SK-N-SH (cell line): ENCODE data around the gene TRIM9. TPM values are rescaled to one million over a fixed set of nuclear protein-coding genes. Genes with fewer than 3 reads are reported as not detected.

Source experiments
- CTCF ChIA-PET: fragments of 300-600, 350-600 bp; formaldehyde crosslinking; extraction: SDS; loops from one replicate; lab custom pipeline; 2021; lab: Yijun Ruan, JAX
- POLR2A ChIA-PET: fragments of 350-600 bp; sonication (Branson Sonifier 250); formaldehyde crosslinking; extraction: SDS; loops from one replicate; lab custom pipeline; 2020; ENCODE audit warnings: antibody characterized with exemption, inconsistent platforms; lab: Yijun Ruan, JAX
- DNase-seq: peaks from one replicate; pipeline ENCODE4 v3.0.0; 2012
- H2AFZ ChIP-seq: fragments of 200-600 bp; sonication (generic); 2 replicates; pipeline ENCODE4 v1.8.1; 2016; ENCODE audit warnings: antibody characterized with exemption, mild to moderate bottlenecking, low read depth
- H3F3A ChIP-seq: fragments of 200-600 bp; sonication (generic); replicated peaks from 2 replicates; pipeline ENCODE3; 2016; ENCODE audit warnings: antibody characterized with exemption, mild to moderate bottlenecking; ENCODE audit not compliant: insufficient read depth
- H3K27ac ChIP-seq, 2 experiments: fragments of 200-500 bp in 1 of 2; fragments of 200-600 bp in 1 of 2; sonication (Bioruptor generic) in 1 of 2; sonication (generic), shearing (Covaris generic) in 1 of 2; 2 replicates each; pipeline versions ENCODE4 v1.5.1 to v1.6.1; 2014 to 2016; ENCODE audit warnings: low read depth in 2 of 2, inconsistent platforms in 1 of 2, low read length in 1 of 2, mild to moderate bottlenecking in 1 of 2, mixed read lengths in 1 of 2
- H3K27me3 ChIP-seq: fragments of 200-600 bp; sonication (generic), shearing (Covaris generic); 2 replicates; pipeline ENCODE4 v1.6.1; 2016; ENCODE audit warnings: mixed run types; ENCODE audit not compliant: insufficient read depth
- H3K36me3 ChIP-seq, 2 experiments: fragments of 200-500 bp in 1 of 2; fragments of 200-600 bp in 1 of 2; sonication (Bioruptor generic) in 1 of 2; sonication (generic) in 1 of 2; replicated peaks in 1 of 2; 2 replicates each; pipeline versions ENCODE3 to v1.5.1; 2014 to 2016; ENCODE audit warnings: low read length in 1 of 2, mild to moderate bottlenecking in 1 of 2; ENCODE audit not compliant: insufficient read depth in 2 of 2, control insufficient read depth in 1 of 2
- H3K4me1 ChIP-seq, 2 experiments: fragments of 200-500 bp in 1 of 2; fragments of 200-600 bp in 1 of 2; sonication (Bioruptor generic) in 1 of 2; sonication (generic), shearing (Covaris generic) in 1 of 2; 2 replicates each; pipeline versions ENCODE4 v1.5.1 to v1.6.1; 2014 to 2016; ENCODE audit warnings: low read depth in 1 of 2, low read length in 1 of 2, mixed run types in 1 of 2; ENCODE audit not compliant: insufficient read depth in 2 of 2, control insufficient read depth in 1 of 2
- H3K4me2 ChIP-seq: fragments of 200-600 bp; sonication (generic), shearing (Covaris generic); 2 replicates; pipeline ENCODE4 v1.6.1; 2017; ENCODE audit warnings: mixed run types
- H3K4me3 ChIP-seq, 2 experiments: fragments of 200-500 bp in 1 of 2; fragments of 200-600 bp in 1 of 2; sonication (Bioruptor generic) in 1 of 2; sonication (generic), shearing (Covaris generic) in 1 of 2; 2 replicates each; pipeline versions ENCODE4 v1.5.1 to v1.8.1; 2014 to 2016; ENCODE audit warnings: low read depth in 2 of 2, inconsistent platforms in 1 of 2, low read length in 1 of 2, mild to moderate bottlenecking in 1 of 2, mixed read lengths in 1 of 2, moderate library complexity in 1 of 2
- H3K79me2 ChIP-seq: fragments of 200-600 bp; sonication (generic); 2 replicates; pipeline ENCODE4 v1.8.1; 2017; ENCODE audit warnings: mild to moderate bottlenecking; ENCODE audit not compliant: insufficient read depth
- H3K9ac ChIP-seq: fragments of 200-600 bp; sonication (generic); 2 replicates; pipeline ENCODE4 v1.6.1; 2017; ENCODE audit warnings: mixed run types
- H3K9me2 ChIP-seq: fragments of 200-600 bp; sonication (generic); 2 replicates; pipeline ENCODE4 v1.6.1; 2017; ENCODE audit warnings: mixed run types
- H3K9me3 ChIP-seq: fragments of 200-600 bp; sonication (generic); 2 replicates; pipeline ENCODE4 v1.6.1; 2017; ENCODE audit warnings: mixed run types, mild to moderate bottlenecking, moderate library complexity
- H4K20me1 ChIP-seq: fragments of 200-600 bp; sonication (generic); 2 replicates; pipeline ENCODE4 v1.6.1; 2017; ENCODE audit warnings: mild to moderate bottlenecking, mixed run types; ENCODE audit not compliant: insufficient read depth
- ELF1 ChIP-seq: IDR thresholded peaks from 2 replicates; pipeline ENCODE4 v1.4.0; 2012
- FOSL2 ChIP-seq: IDR thresholded peaks from 2 replicates; pipeline ENCODE4 v1.4.0; 2012; ENCODE audit warnings: low read depth, mild to moderate bottlenecking, moderate library complexity, borderline replicate concordance
- GABPA ChIP-seq: IDR thresholded peaks from 2 replicates; pipeline ENCODE4 v1.4.0; 2012; ENCODE audit warnings: low read depth, mild to moderate bottlenecking
- JUND ChIP-seq: IDR thresholded peaks from 2 replicates; pipeline ENCODE4 v1.4.0; 2012
- MXI1 ChIP-seq: IDR thresholded peaks from 2 replicates; pipeline ENCODE4 v1.6.1; 2012; ENCODE audit warnings: mild to moderate bottlenecking, low read depth, low read length, improper control_type of control experiment
- NFIC ChIP-seq: IDR thresholded peaks from 2 replicates; pipeline ENCODE4 v1.4.0; 2012; ENCODE audit warnings: borderline replicate concordance
- RAD21 ChIP-seq: IDR thresholded peaks from 2 replicates; pipeline ENCODE4 v1.6.1; 2012; ENCODE audit warnings: mild to moderate bottlenecking, low read length
- WGBS: methylation state at CpG from one replicate; pipeline ENCODE4 v1.1.6; 2017; ENCODE audit warnings: low lambda C conversion rate; 5-methylcytosine and 5-hydroxymethylcytosine counted together
- polyA plus RNA-seq, 3 experiments: library from polyadenylated mRNA; depleted of rRNA; stranded (reverse); fragments of >200 nt; gene quantifications; 2 replicates each; pipeline ENCODE4 v1.2.3, GENCODE V29; 2012
- TF ChIP-seq, protein P1 (sequence below): fragments of 150-350 bp; IDR thresholded peaks from 2 replicates; pipeline ENCODE4 v1.6.1; 2017; ENCODE audit warnings: antibody characterized with exemption, low read length, low read depth, borderline replicate concordance
- TF ChIP-seq, protein P2 (sequence below): fragments of 200-600 bp; sonication (generic); IDR thresholded peaks from 2 replicates; pipeline ENCODE4 v1.6.1; 2017; ENCODE audit warnings: antibody characterized with exemption, mild to moderate bottlenecking, moderate library complexity
- TF ChIP-seq, protein P3 (sequence below): fragments of 150-350 bp; IDR thresholded peaks from 2 replicates; pipeline ENCODE4 v1.6.1; 2016; ENCODE audit warnings: mild to moderate bottlenecking, low read depth, low read length
- TF ChIP-seq, protein P4 (sequence below): IDR thresholded peaks from 2 replicates; pipeline ENCODE4 v1.6.1; 2012; ENCODE audit warnings: mild to moderate bottlenecking, low read depth, low read length, moderate library complexity

TRIM9 gene
- polyA plus RNA-seq, 1 of the 3 experiments (the other 2 are of a cell fraction) = 3.9 TPM

DNA sequence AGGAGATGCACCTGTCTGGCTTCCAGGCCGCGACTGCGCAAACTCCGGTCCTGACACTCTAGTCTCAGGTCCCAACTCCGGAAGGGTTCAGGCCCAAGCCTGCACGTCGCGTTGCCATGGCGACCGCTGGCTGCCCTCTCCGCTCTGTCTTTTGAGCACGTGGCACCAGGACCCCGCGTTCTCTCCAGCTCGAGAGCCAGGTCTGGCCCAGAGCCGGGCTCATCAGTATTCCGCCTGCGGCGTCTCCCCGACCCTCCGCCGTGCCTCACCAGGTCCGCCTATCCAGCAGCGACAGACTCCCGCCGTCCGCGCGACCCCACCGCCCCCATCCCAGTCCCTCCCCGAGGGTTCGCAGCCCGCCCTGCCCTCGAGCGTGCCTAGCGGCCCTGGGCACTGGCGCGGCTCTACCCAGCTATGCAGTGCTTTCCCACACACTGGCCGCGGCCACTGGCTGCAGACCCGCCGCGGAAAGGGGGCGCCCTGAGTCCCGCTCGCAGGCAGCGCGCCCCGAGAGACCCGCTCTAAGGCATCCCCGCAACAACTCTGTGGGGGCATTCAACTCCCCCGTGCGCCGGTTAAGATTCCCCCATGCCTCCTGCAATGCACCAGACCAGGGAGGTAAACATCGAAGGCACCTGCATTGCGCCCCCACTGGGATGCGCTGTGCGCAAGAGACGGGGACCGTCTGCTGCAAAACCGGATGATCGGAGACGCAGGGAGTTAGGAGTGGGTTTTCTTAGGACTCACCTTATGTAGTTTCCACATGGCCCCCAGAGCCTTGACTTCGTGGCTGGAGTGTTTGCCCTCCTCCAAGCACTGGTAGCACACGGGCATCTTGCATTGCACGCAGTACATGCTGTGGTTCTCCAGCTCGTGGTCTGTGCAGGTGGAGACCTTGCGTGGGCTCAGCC lies 1.3 kb downstream of the TRIM9 start (continued):
- TF ChIP-seq, protein P1, sequence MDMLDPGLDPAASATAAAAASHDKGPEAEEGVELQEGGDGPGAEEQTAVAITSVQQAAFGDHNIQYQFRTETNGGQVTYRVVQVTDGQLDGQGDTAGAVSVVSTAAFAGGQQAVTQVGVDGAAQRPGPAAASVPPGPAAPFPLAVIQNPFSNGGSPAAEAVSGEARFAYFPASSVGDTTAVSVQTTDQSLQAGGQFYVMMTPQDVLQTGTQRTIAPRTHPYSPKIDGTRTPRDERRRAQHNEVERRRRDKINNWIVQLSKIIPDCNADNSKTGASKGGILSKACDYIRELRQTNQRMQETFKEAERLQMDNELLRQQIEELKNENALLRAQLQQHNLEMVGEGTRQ = no peak
- peak; percentile 61 for TF ChIP-seq RAD21
- TF ChIP-seq, protein P2, sequence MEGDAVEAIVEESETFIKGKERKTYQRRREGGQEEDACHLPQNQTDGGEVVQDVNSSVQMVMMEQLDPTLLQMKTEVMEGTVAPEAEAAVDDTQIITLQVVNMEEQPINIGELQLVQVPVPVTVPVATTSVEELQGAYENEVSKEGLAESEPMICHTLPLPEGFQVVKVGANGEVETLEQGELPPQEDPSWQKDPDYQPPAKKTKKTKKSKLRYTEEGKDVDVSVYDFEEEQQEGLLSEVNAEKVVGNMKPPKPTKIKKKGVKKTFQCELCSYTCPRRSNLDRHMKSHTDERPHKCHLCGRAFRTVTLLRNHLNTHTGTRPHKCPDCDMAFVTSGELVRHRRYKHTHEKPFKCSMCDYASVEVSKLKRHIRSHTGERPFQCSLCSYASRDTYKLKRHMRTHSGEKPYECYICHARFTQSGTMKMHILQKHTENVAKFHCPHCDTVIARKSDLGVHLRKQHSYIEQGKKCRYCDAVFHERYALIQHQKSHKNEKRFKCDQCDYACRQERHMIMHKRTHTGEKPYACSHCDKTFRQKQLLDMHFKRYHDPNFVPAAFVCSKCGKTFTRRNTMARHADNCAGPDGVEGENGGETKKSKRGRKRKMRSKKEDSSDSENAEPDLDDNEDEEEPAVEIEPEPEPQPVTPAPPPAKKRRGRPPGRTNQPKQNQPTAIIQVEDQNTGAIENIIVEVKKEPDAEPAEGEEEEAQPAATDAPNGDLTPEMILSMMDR = peak; percentile 63
- no peak for TF ChIP-seq FOSL2
- TF ChIP-seq JUND = no peak
- TF ChIP-seq MXI1 = no peak
- no peak for TF ChIP-seq GABPA
- TF ChIP-seq, protein P3, sequence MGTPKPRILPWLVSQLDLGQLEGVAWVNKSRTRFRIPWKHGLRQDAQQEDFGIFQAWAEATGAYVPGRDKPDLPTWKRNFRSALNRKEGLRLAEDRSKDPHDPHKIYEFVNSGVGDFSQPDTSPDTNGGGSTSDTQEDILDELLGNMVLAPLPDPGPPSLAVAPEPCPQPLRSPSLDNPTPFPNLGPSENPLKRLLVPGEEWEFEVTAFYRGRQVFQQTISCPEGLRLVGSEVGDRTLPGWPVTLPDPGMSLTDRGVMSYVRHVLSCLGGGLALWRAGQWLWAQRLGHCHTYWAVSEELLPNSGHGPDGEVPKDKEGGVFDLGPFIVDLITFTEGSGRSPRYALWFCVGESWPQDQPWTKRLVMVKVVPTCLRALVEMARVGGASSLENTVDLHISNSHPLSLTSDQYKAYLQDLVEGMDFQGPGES = no peak

DNA sequence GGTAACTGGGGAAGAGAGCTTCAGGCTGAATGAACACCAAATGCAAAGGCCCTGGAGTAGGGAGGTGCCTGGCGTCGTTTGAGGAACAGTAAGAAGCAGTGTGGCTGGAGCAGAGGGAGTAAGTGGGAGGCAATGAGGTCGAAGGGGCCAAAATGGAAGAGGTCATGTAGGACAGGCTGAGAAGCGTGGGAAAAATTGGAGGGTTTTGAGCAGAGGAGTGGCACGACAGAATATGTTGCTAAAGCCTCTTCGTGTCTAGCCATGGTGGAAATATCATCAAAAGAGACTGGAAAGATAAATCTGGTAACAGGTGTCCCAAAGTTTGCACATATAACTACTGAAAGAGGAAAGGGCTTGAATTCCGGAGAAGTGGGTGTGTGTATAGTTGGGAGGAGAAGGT lies 1.9 kb downstream of the TRIM9 start:
- Histone ChIP-seq H4K20me1 (no peaks in the 10 kb centered on the region), H3K4me3 (peak overlapping the region; percentile 60 to 82; a peak in 3 of 4 replicates), H3K4me1 (peaks cover 6 to 20% of the 10 kb centered on the region in 2 experiments; a peak in 3 of 4 replicates), H3K27me3 (no peaks in the 10 kb centered on the region), H3K9me3 (no peaks in the 10 kb centered on the region), H3K79me2 (no peaks in the 10 kb centered on the region; the same call in 1 of the 2 replicates), H3K9ac (no peak overlapping the region), H3F3A (peaks cover 14% of the 10 kb centered on the region), H2AFZ (no peak overlapping the region), H3K9me2 (no peaks in the 10 kb centered on the region), H3K27ac (no peak overlapping the region), H3K36me3 (no peaks in the 10 kb centered on the region), H3K4me2 (peak overlapping the region; percentile 97; the same call in 1 of the 2 replicates)
- TF ChIP-seq NFIC (no peak), GABPA (no peak), ELF1 (no peak)
- TF ChIP-seq, protein P4, sequence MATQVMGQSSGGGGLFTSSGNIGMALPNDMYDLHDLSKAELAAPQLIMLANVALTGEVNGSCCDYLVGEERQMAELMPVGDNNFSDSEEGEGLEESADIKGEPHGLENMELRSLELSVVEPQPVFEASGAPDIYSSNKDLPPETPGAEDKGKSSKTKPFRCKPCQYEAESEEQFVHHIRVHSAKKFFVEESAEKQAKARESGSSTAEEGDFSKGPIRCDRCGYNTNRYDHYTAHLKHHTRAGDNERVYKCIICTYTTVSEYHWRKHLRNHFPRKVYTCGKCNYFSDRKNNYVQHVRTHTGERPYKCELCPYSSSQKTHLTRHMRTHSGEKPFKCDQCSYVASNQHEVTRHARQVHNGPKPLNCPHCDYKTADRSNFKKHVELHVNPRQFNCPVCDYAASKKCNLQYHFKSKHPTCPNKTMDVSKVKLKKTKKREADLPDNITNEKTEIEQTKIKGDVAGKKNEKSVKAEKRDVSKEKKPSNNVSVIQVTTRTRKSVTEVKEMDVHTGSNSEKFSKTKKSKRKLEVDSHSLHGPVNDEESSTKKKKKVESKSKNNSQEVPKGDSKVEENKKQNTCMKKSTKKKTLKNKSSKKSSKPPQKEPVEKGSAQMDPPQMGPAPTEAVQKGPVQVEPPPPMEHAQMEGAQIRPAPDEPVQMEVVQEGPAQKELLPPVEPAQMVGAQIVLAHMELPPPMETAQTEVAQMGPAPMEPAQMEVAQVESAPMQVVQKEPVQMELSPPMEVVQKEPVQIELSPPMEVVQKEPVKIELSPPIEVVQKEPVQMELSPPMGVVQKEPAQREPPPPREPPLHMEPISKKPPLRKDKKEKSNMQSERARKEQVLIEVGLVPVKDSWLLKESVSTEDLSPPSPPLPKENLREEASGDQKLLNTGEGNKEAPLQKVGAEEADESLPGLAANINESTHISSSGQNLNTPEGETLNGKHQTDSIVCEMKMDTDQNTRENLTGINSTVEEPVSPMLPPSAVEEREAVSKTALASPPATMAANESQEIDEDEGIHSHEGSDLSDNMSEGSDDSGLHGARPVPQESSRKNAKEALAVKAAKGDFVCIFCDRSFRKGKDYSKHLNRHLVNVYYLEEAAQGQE = no peak
- POLR2A ChIA-PET = interaction anchor here (0.6 kb wide), 1 partner anchor 77 kb away, joined by 4 read pairs; no protein-coding TSS in a partner anchor
- CTCF ChIA-PET = interaction anchor here (0.5 to 1.5 kb wide), 12 partner anchors 20 to 169 kb away, joined by 3 to 5 read pairs (median 3); no protein-coding TSS in a partner anchor
- 92% methylated on average over 7 of the region's 7 CpGs for WGBS
- DNase-seq = no peak
